B cell (primary cell): ENCODE data around the gene OR3A1. TPM values are rescaled to one million over a fixed set of nuclear protein-coding genes. Genes with fewer than 3 reads are reported as not detected.
A peak's percentile ranks its signal among the peaks of the same experiment; 100 is the strongest.

Experiments
- ATAC-seq: fragments of 200-7000 bp; cut with Tn5 transposase; one replicate; pipeline ENCODE4 v1.10.0; 2021; ENCODE audit warnings: low read depth, mild to moderate bottlenecking, moderate number of reproducible peaks, moderate library complexity
- CTCF ChIA-PET: fragments of 350-600 bp; sonication (Branson Sonifier 250); formaldehyde crosslinking; loops from one replicate; lab custom pipeline; 2021; ENCODE audit warnings: antibody characterized with exemption, inconsistent platforms; lab: Charles Lee
- POLR2A ChIA-PET: fragments of 350-600 bp; sonication (Branson Sonifier 250); formaldehyde crosslinking; loops from one replicate; lab custom pipeline; 2021; ENCODE audit warnings: antibody characterized with exemption; lab: Charles Lee
- DNase-seq: peaks from one replicate; pipeline ENCODE4 v3.0.0; 2013
- H2AFZ ChIP-seq: 2 replicates; pipeline ENCODE4 v1.6.1; 2012; ENCODE audit warnings: mild to moderate bottlenecking, low read depth, low read length; ENCODE audit not compliant: insufficient read depth, poor library complexity, severe bottlenecking
- H3K27ac ChIP-seq, 2 donors: 1 replicate in 1 of 2; 2 replicates in 1 of 2; pipeline ENCODE4 v1.5.1; 2012 to 2013; ENCODE audit warnings: low read length in 2 of 2, mild to moderate bottlenecking in 2 of 2, moderate library complexity in 1 of 2
- H3K27me3 ChIP-seq, 4 experiments: fragments of 200-600 bp in 1 of 4; sonication (generic) in 1 of 4; replicated peaks in 1 of 4; 1 replicate in 2 of 4; 2 replicates in 2 of 4; pipeline versions ENCODE4 v1.6.1 to v1.7.0; 2013 to 2016; ENCODE audit warnings: low read length in 3 of 4, mild to moderate bottlenecking in 2 of 4, mixed read lengths in 1 of 4, moderate library complexity in 1 of 4; ENCODE audit not compliant: insufficient read depth in 4 of 4, control insufficient read depth in 3 of 4; ENCODE audit errors: control extremely low read depth in 1 of 4
- H3K36me3 ChIP-seq, 2 experiments: replicated peaks in 1 of 2; 1 replicate in 1 of 2; 2 replicates in 1 of 2; pipeline versions ENCODE4 v1.6.1 to v1.7.1; 2013; ENCODE audit warnings: low read length in 1 of 2; ENCODE audit not compliant: insufficient read depth in 2 of 2, control insufficient read depth in 1 of 2; ENCODE audit errors: control extremely low read depth in 1 of 2, extremely low read depth in 1 of 2
- H3K4me1 ChIP-seq, 2 donors: fragments of 200-600 bp in 1 of 2; sonication (generic) in 1 of 2; 1 replicate in 1 of 2; 2 replicates in 1 of 2; pipeline versions ENCODE4 v1.5.1 to v1.6.1; 2013 to 2017; ENCODE audit warnings: low read length in 2 of 2; ENCODE audit not compliant: control insufficient read depth in 2 of 2, insufficient read depth in 2 of 2
- H3K4me2 ChIP-seq: replicated peaks from 2 replicates; pipeline ENCODE3; 2012; ENCODE audit warnings: mild to moderate bottlenecking, low read depth, low read length; ENCODE audit not compliant: poor library complexity, severe bottlenecking
- H3K4me3 ChIP-seq, 5 experiments: fragments of 200-600 bp in 1 of 5; sonication (generic) in 1 of 5; 1 replicate in 3 of 5; 2 replicates in 2 of 5; pipeline versions ENCODE4 v1.5.1 to v1.7.0; 2011 to 2016; ENCODE audit warnings: low read length in 4 of 5, mild to moderate bottlenecking in 4 of 5, low read depth in 2 of 5, control low read depth in 1 of 5, moderate library complexity in 1 of 5; ENCODE audit not compliant: insufficient read depth in 1 of 5; ENCODE audit errors: control extremely low read depth in 1 of 5, extremely low read depth in 1 of 5
- H3K79me2 ChIP-seq: fragments of 200-600 bp; sonication (generic); one replicate; pipeline ENCODE4 v1.6.0; 2016; ENCODE audit warnings: low read length; ENCODE audit not compliant: control insufficient read depth, insufficient read depth
- H3K9ac ChIP-seq: fragments of 200-600 bp; sonication (generic); 2 replicates; pipeline ENCODE4 v1.6.1; 2017; ENCODE audit warnings: mild to moderate bottlenecking, low read length, moderate library complexity
- H3K9me3 ChIP-seq, 3 donors: one replicate each; pipeline versions ENCODE4 v1.6.1 to v1.7.1; 2013; ENCODE audit warnings: low read length in 2 of 3; ENCODE audit not compliant: control insufficient read depth in 2 of 3, insufficient read depth in 1 of 3; ENCODE audit errors: control extremely low read depth in 1 of 3
- H4K20me1 ChIP-seq: 2 replicates; pipeline ENCODE4 v1.6.0; 2012; ENCODE audit warnings: mild to moderate bottlenecking, low read length; ENCODE audit not compliant: insufficient read depth, control insufficient read depth, poor library complexity, severe bottlenecking
- H3K27ac Mint-ChIP-seq: one replicate; pipeline ENCODE4 v1.8.0; 2021; ENCODE audit warnings: mixed read lengths
- H3K27me3 Mint-ChIP-seq: one replicate; pipeline ENCODE4 v1.8.0; 2021; ENCODE audit warnings: mixed read lengths
- H3K4me1 Mint-ChIP-seq: one replicate; pipeline ENCODE4 v1.8.0; 2021; ENCODE audit warnings: mixed read lengths
- H3K4me3 Mint-ChIP-seq: one replicate; pipeline ENCODE4 v1.8.0; 2021; ENCODE audit warnings: mixed read lengths
- H3K9me3 Mint-ChIP-seq: one replicate; pipeline ENCODE4 v1.8.0; 2022; ENCODE audit warnings: mixed read lengths; ENCODE audit not compliant: insufficient read depth
- EZH2 ChIP-seq: IDR thresholded peaks from 2 replicates; pipeline ENCODE4 v1.6.1; 2012; ENCODE audit warnings: borderline replicate concordance, low read depth, mild to moderate bottlenecking, moderate library complexity, low read length; ENCODE audit not compliant: insufficient read depth, poor library complexity, severe bottlenecking
- WGBS: methylation state at CpG from one replicate; pipeline ENCODE4 v1.1.5; 2013; ENCODE audit warnings: missing lambda C conversion rate; ENCODE audit not compliant: insufficient coverage; 5-methylcytosine and 5-hydroxymethylcytosine counted together
- intact Hi-C: fragments of 100-400 bp; cut with micrococcal nuclease; formaldehyde crosslinking; loops from one replicate; pipeline ENCODE4 v1.10.0; 2022
- polyA plus RNA-seq: library from polyadenylated mRNA; depleted of rRNA; stranded (reverse); fragments of >200 nt; gene quantifications from 2 replicates; pipeline ENCODE4 v1.2.3, GENCODE V29; 2012
- total RNA-seq, 2 donors: library from RNA; stranded (reverse); fragments of 120-200 nt in 1 of 2; gene quantifications; 1 replicate in 1 of 2; 2 replicates in 1 of 2; pipeline versions ENCODE4 v1.2.3 to v1.2.4, GENCODE V29; 2013 to 2022
- TF ChIP-seq, protein P1 (sequence below): fragments of 200-600 bp; IDR thresholded peaks from one replicate; pipeline ENCODE4 v1.8.0; 2022; ENCODE audit warnings: antibody characterized with exemption, mild to moderate bottlenecking

The OR3A1 gene
- total and polyA plus RNA-seq, 2 donors (not counting 1 experiment from before 2014, with no cell fraction given), result 0.42 to 0.73 TPM

DNA sequence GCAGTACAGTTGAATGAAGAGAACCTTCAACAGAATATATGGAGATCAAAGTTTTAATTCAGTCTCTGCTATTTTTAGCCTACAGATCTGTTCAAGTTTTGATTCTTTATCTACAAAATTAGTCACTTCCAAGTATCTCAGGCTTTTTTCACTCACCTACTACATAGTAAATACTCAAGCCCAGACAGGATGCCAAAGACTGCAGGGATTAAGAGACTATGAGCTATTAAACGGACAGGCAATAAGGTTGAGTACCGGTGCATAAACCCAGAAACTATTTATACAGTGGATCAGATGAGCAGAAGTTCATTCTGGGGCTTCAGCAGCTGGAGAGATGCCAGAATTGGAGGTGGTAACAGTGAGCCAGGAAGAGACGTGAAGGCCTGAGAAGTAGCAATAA lies 18.7 kb upstream of the OR3A1 start:
- Histone ChIP-seq H3K9ac (peak overlapping the region; percentile 1), H3K9me3 (no peaks in the 10 kb centered on the region), H3K4me2 (no peak overlapping the region), H3K36me3 (no peaks in the 10 kb centered on the region), H3K4me3 (no peak overlapping the region), H2AFZ (no peak overlapping the region), H4K20me1 (no peaks in the 10 kb centered on the region), H3K27ac (peak overlapping the region in 1 of 2 donors; percentile 7), H3K79me2 (no peaks in the 10 kb centered on the region), H3K27me3 (no peaks in the 10 kb centered on the region), H3K4me1 (peaks cover 0 to 10% of the 10 kb centered on the region in 2 donors)
- H3K4me3 Mint-ChIP-seq, result no peak overlapping the region
- no peak for TF ChIP-seq EZH2
- TF ChIP-seq, protein P1, sequence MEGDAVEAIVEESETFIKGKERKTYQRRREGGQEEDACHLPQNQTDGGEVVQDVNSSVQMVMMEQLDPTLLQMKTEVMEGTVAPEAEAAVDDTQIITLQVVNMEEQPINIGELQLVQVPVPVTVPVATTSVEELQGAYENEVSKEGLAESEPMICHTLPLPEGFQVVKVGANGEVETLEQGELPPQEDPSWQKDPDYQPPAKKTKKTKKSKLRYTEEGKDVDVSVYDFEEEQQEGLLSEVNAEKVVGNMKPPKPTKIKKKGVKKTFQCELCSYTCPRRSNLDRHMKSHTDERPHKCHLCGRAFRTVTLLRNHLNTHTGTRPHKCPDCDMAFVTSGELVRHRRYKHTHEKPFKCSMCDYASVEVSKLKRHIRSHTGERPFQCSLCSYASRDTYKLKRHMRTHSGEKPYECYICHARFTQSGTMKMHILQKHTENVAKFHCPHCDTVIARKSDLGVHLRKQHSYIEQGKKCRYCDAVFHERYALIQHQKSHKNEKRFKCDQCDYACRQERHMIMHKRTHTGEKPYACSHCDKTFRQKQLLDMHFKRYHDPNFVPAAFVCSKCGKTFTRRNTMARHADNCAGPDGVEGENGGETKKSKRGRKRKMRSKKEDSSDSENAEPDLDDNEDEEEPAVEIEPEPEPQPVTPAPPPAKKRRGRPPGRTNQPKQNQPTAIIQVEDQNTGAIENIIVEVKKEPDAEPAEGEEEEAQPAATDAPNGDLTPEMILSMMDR, result no peak
- CTCF ChIA-PET, result no interaction called here
- no peak for ATAC-seq
- no peak overlapping the region for H3K27ac Mint-ChIP-seq
- no peaks in the 10 kb centered on the region for H3K9me3 Mint-ChIP-seq
- DNase-seq, result no peak
- intact Hi-C loops, result no loop called here
- WGBS, result 20% methylated on average over 1 of the region's 3 CpGs
- peaks cover 8% of the 10 kb centered on the region for H3K4me1 Mint-ChIP-seq
- POLR2A ChIA-PET, result no interaction called here
- H3K27me3 Mint-ChIP-seq, result no peaks in the 10 kb centered on the region

DNA sequence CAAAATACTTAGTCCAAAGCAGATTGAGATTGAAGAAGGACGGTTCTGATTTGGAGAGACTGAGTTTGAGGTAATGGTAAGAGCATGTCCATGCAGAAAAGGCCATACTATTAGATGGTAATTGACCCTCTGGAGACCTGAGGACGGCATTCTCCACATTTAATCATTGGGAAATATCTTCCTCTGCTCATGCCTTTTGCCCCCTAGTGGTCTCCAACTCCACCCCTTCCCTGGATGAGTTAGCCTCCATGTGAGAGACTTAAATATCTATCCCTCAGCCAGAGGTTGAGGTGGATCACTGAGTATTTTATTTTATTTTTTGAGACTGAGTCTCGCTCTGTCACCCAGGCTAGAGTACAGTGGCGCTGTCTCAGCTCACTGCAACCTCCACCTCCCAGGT lies 10.4 kb upstream of the OR3A1 start:
- Histone ChIP-seq H3K27me3 (no peaks in the 10 kb centered on the region), H3K79me2 (no peaks in the 10 kb centered on the region), H3K27ac (no peak overlapping the region), H3K9ac (no peak overlapping the region), H3K4me2 (no peak overlapping the region), H4K20me1 (no peaks in the 10 kb centered on the region), H3K4me1 (no peaks in the 10 kb centered on the region), H3K36me3 (no peaks in the 10 kb centered on the region), H2AFZ (no peak overlapping the region), H3K9me3 (no peaks in the 10 kb centered on the region), H3K4me3 (no peak overlapping the region)
- Mint-ChIP-seq H3K9me3 (no peaks in the 10 kb centered on the region), H3K4me3 (no peak overlapping the region), H3K4me1 (no peaks in the 10 kb centered on the region), H3K27me3 (peaks cover 4% of the 10 kb centered on the region), H3K27ac (no peak overlapping the region)
- ATAC-seq (no peak), DNase-seq (no peak)
- CTCF ChIA-PET, result interaction anchor here (1.0 kb wide), 1 partner anchor 260 kb away, joined by 4 read pairs; no protein-coding TSS in a partner anchor
- TF ChIP-seq EZH2, result no peak
- POLR2A ChIA-PET, result no interaction called here
- intact Hi-C loops, result no loop called here
- 57% methylated on average over 1 of the region's 4 CpGs for WGBS
